ENCODE data around the gene GNAS.

- no peak for TF ChIP-seq CTCF (IDR thresholded peaks at IDR 0.05)
- no peak for TF ChIP-seq POLR2A (IDR thresholded peaks at IDR 0.05)
- TF ChIP-seq POLR2AphosphoS5 (IDR thresholded peaks at IDR 0.05): no peak
Measured at GRCh38 chr20:58869662-58870227, 17.2 kb downstream of the GNAS start.

All from suprapubic skin (tissue), 4 donors.